PFSK-1 (cell line): Measurements from ENCODE around the gene UBASH3A.

Source experiments
- FOXP2 ChIP-seq: optimal IDR thresholded peaks from 2 replicates; pipeline ENCODE3; 2011; ENCODE audit warnings: borderline replicate concordance, control low read depth, inconsistent platforms; ENCODE audit not compliant: insufficient read depth; ENCODE audit errors: extremely low read length, extremely low read depth
- POLR2AphosphoS5 ChIP-seq: IDR thresholded peaks from 2 replicates; pipeline ENCODE4 v1.6.1; 2012; ENCODE audit warnings: low read depth, mild to moderate bottlenecking, control low read depth, low read length, moderate library complexity
- SIN3A ChIP-seq: IDR thresholded peaks from 2 replicates; pipeline ENCODE4 v1.6.1; 2012; ENCODE audit warnings: mild to moderate bottlenecking, low read length, moderate library complexity, borderline replicate concordance; ENCODE audit not compliant: insufficient read depth
- TAF1 ChIP-seq: IDR thresholded peaks from 2 replicates; pipeline ENCODE4 v1.6.1; 2012; ENCODE audit warnings: low read length, control low read depth, borderline replicate concordance; ENCODE audit not compliant: insufficient read depth
- TF ChIP-seq, protein P1 (sequence below), 2 experiments: IDR thresholded peaks; 2 replicates each; pipeline versions ENCODE4 v1.6.1 to v1.8.0; 2011 to 2012; ENCODE audit warnings: low read depth in 2 of 2, low read length in 2 of 2, control low read depth in 1 of 2, inconsistent platforms in 1 of 2, mild to moderate bottlenecking in 1 of 2, moderate library complexity in 1 of 2; ENCODE audit not compliant: insufficient read depth in 1 of 2

The UBASH3A gene

DNA sequence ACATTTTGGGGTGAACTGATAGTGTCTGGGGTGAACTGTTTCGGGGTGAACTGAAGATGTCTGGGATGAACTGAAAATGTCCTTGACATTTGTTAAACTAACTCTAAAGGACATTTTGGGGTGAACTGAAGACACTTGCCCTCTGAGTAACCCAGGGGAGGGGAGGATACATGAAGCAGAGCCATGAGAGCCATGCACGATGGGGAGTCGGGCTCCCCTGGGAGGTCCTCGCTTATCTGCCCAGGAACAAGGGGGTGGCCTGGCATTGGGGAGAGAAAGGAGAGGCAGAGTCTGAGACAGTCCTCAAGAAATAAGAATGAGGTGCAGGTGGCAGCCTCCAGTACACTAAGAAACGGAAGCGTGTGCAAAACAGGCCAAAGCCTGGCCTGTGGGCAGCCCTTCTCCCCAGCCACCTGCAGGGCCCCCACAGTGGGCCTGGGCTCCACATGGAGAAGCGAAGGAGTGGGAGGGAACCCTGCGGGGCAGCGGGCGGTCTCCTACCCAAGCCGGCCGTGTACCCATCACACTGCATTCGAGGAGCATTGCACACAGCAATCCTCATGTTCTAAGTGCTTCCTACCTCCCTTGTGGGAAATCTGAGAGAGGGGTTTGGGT is 68.1 kb downstream of the UBASH3A start:
- TF ChIP-seq TAF1 (no peak), POLR2AphosphoS5 (no peak), FOXP2 (no peak), SIN3A (no peak)
- TF ChIP-seq, protein P1, sequence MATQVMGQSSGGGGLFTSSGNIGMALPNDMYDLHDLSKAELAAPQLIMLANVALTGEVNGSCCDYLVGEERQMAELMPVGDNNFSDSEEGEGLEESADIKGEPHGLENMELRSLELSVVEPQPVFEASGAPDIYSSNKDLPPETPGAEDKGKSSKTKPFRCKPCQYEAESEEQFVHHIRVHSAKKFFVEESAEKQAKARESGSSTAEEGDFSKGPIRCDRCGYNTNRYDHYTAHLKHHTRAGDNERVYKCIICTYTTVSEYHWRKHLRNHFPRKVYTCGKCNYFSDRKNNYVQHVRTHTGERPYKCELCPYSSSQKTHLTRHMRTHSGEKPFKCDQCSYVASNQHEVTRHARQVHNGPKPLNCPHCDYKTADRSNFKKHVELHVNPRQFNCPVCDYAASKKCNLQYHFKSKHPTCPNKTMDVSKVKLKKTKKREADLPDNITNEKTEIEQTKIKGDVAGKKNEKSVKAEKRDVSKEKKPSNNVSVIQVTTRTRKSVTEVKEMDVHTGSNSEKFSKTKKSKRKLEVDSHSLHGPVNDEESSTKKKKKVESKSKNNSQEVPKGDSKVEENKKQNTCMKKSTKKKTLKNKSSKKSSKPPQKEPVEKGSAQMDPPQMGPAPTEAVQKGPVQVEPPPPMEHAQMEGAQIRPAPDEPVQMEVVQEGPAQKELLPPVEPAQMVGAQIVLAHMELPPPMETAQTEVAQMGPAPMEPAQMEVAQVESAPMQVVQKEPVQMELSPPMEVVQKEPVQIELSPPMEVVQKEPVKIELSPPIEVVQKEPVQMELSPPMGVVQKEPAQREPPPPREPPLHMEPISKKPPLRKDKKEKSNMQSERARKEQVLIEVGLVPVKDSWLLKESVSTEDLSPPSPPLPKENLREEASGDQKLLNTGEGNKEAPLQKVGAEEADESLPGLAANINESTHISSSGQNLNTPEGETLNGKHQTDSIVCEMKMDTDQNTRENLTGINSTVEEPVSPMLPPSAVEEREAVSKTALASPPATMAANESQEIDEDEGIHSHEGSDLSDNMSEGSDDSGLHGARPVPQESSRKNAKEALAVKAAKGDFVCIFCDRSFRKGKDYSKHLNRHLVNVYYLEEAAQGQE (IDR thresholded peaks at IDR 0.05; ENCODE audit: insufficient read depth in 1 of 2, low read depth in 2 of 2, low read length in 2 of 2) = no peak

DNA sequence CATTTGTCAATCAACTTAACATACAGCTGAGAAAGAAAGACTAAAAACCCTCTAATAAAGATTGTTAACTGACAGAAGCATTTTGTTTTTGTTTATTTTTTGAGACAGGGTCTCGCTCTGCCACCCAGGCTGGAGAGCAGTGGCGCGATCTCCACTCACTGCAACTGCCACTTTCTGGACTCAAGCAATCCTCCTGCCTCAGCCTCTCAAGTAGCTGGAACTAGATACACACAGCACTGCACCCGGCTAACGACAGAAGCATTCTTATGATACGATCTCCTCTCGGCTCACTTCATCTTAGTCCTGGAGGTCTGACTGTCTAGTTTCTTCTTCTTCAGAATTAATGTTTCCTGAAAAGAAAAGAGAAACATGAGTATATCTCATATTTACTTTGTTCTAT is 68.8 kb downstream of the UBASH3A start:
- no peak for TF ChIP-seq TAF1
- no peak for TF ChIP-seq FOXP2
- TF ChIP-seq POLR2AphosphoS5 = no peak
- TF ChIP-seq SIN3A = no peak
- TF ChIP-seq, protein P1 (IDR thresholded peaks at IDR 0.05; ENCODE audit: insufficient read depth in 1 of 2, low read depth in 2 of 2, low read length in 2 of 2) = no peak

DNA sequence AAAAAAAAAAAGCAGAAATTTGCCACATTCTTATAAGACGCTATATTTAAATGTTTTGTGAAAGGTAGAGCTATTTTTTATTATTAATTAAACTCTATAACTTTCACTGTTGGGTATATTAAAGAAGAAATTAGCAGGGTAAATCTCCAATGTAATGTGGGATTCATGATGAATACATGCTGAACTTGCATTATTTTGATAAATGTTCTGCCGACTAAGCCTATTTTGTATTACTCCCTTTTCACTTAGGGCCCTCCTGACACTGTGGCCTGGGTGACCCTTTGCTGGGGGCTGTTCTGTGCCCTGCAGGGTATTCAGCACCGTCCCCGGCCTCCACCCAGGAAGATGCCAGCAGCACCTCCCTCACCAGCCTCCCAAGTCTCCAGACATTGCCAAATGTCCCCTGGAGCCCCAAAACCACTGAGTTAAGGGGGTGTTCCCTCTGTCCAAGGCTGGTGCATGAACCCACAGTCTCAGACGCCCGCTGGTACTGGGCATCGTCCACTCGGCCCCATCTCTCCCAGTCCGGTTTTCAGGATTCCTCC is 69.9 kb downstream of the UBASH3A start:
- TF ChIP-seq, protein P1 (IDR thresholded peaks at IDR 0.05; ENCODE audit: insufficient read depth in 1 of 2, low read depth in 2 of 2, low read length in 2 of 2) = no peak

DNA sequence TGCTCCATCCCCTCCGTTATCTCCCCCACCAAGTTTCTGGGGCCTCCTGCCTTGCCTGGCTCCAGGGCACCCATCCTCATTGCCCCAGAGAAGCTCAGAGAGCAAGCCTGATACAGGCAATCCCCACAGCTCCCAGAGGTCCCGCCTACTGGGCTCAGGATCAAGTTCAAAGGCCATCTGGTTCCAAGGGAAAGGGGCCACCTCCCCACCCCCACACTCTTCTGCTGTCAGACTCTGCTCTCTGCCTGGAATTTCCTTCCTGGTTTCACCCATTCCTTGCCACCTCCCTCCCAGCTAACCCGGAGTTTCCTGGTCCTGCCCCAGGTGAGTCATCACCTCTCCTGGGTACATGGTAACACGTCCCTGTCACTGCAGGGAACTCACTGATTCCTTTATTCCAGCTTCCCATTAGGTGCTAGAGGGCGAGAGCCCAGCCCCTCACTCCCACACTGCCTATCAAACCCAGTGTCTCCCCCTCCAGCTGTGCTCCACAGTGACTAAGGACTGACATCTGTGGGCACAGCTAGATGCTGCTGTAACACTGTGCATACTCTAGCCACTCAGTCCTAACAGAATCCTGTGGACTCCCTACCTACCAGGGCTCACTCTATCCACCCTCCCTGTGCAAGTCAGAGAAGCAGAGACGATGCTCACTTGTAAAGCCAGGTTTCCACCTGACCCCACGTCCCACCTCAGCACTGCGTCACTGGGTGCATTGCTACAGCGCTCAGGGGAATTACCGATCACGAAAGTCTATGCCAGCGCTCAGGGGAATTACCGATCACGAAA is 70.5 kb downstream of the UBASH3A start:
- TF ChIP-seq, protein P1 (IDR thresholded peaks at IDR 0.05; ENCODE audit: insufficient read depth in 1 of 2, low read depth in 2 of 2, low read length in 2 of 2) = no peak
- TF ChIP-seq POLR2AphosphoS5 (no peak), FOXP2 (no peak), SIN3A (no peak), TAF1 (no peak)
